NCI-H345 (cell line): ENCODE results near the gene SMIM43.
A peak's percentile ranks its signal among the peaks of the same experiment; 100 is the strongest.
"Not testable (repeated sequence)": the region's sequence is repeated elsewhere in the genome, so short reads cannot be mapped to it uniquely, and the experiment has no call there.

Experiments used
- DNase-seq: peaks from one replicate; lab custom pipeline; 2025; lab: John Stamatoyannopoulos, UW

Gene SMIM43

GRCh38 chr4:121783210-121783609 lies 18.2 kb upstream of the SMIM43 start:
- no peak for DNase-seq

DNA sequence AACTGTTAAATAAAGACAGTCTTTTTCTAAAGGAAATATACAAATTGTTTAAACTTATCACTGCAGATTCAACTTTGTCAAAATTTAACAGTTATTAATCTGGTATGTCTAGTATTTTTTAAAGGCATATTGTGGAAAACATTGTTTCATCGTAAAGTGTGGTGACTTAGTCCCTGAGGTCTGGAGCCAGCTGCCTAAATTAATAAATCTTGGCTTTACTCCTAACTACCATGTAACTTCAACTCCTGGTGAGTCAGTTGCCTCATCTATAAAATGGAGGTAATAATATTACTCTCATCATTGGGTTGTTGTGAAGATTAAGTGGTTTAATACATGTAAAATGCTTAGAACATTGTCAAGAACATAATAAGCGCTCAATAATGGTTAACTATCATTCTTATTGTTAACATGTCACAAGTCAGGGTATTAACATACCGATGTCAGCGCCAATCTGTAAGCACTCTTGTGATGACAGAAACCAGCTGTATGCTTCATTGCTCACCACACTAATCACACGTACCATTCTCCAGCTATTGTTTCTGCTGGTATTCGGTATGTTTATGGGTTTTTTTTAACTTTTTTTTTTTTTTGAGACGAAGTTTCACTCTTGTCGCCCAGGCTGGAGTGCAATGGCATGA lies 14.1 kb upstream of the SMIM43 start:
- DNase-seq, result no peak

DNA sequence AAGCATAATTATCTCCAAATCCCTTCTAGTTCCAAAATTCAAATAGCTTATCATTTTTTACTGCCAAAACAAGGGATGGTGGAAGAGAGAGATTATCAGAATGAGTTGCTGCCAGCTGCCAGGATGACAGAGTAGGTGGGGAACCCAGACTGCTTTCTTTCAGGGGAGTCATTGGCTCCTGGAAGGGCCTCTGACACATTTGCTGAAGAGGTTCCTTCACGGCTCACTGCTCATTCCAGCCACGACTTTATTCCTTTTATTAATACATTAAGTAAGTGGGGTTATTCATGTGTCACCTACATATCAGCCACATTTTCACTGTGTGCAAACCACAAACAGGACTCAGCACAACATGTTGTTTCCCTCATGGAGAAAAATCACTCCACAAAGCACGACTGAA lies 12.7 kb upstream of the SMIM43 start:
- DNase-seq, result no peak

DNA sequence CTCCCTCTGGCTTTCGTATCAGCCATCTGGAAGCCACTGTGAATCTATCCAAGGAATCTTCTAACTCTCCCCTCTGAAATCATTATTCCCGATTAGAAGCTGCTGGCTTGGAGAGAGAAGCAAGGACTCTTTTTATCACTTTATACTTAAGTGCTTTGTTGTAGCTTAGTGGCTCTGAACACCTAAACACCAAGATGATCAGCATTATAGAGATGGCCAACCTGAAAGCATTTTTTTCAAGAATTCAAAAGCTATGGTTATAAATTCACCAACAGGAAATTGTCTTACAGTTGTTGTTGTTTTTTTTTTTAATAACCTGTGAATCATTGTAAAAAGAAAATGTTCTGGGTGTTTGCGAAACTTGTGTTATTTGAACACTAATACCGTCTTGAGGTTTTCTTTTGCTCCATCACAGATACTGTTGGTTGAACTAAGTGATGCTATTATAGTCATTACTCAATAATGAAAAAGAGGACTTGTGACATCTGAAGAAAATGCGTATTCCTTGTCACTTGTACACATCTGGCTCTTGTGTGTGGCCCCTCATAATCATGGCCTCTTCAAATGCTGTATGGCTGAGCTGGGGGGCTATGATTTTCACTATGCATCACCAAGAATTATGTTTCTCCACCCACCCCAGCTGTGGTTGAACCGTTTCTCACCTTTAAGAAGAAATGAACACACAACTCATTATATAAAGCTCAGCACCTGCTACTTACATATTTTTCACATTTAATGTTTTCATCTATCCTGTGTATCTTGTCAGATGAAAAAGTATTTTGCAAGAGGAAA lies 11.8 kb upstream of the SMIM43 start:
- DNase-seq, result no peak

GRCh38 chr4:121773883-121774282 lies 8.9 kb upstream of the SMIM43 start:
- no peak for DNase-seq

DNA sequence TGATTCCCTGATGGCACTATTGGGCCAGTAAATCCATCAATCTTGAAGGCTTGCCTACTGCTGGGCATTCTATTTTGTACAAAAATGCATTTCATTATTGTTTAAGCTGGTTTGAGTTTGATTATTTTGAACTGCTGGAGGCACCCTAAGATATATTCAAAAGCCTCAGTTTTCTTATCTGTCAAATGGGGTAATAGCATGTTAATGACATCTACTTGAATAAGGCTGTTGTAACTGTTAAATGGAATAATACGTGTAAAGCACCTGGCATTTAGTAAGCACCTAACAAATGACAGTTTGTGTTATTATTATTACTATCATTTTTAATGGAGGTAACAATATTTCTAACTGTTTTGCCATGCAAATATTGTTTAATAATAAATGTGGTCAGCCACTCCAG lies 6.9 kb upstream of the SMIM43 start:
- DNase-seq, result no peak

DNA sequence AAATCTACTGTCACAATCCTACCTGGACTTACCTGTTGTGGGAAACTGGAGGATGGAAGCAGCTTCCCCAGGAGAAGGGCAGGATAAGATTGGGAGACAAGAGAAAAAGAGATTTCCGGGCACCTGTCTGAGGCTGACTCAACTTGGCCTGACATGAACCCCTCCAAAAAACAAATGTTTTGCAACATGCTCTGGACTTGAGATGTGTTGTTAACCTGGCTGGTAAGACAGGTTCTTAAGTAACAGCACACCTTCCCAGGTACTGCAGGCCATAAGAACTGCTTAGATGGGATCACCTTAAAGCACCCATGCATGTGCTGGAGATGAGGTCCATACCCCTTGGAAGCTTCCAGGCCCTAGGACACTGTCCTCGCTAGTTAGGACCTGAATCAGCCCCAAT lies 4.4 kb upstream of the SMIM43 start:
- no peak for DNase-seq

DNA sequence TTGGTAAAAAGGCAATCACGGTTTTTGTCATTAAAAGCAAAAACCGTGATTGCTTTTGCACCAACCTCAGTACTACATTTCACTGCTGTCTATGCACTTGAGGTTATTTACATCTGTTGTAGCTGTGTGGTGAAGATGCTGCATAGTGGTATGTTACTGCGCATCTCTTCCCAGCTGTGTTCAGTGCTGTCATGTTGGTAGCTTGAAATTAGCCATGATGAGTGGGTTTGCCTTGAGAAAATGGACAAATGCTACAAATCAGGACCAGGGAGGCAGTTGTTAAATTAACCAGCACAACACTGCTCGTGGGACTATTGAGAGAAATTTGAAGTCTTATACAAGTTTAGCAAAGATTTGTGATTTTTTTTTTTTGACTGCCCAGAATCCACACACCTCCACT lies 2.2 kb upstream of the SMIM43 start:
- DNase-seq, result no peak

DNA sequence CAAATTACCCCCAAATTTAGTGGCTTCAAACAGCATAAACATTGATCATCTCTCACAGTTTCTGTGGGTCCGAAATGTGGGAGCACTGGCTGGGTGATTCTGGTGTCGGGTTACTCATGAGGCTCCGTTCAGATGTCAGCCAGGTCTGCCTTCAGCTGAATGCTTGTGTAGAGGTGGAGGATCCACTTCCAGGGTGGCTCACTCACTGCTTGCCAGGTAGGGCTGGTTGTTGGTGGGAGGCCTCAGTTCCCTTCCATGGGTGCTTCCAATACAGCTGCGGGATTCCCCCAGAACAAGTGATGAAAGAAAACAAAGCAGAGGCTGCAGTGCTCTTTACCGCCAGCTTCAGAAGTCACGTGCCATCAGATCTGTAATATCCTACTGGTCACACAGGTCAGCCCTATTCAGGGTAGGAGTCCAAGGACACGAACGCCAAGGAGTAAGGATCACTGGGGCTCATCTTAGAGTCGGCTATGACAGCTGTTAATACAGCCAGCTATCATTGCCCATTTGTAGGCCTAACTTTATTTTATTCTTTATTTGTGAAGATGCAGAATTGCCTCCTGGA lies 1.1 kb upstream of the SMIM43 start:
- DNase-seq, result no peak

DNA sequence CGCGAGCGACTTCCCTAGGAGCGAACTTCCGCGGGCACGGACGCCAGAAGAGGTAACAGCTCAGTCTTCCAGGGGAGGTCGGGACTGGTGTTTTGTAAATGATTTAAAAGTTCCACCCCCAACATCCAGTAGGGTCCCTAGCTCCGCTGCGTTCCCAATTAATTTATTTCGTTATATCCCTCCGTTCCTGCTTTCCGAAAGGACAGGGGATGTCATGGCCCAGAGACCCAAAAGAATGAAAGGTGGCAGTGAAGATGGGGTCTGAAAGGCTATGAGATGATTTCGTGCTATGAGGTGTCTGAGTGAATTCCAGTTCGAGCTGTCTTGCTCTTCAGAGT lies 373 bp upstream of the SMIM43 start:
- DNase-seq, result no peak

- DNase-seq, result no peak
Observed at GRCh38 chr4:121764303-121764701, 662 bp downstream of the SMIM43 start.

- DNase-seq, result no peak
Observed at GRCh38 chr4:121760205-121760604, 4.8 kb downstream of the SMIM43 start.

DNA sequence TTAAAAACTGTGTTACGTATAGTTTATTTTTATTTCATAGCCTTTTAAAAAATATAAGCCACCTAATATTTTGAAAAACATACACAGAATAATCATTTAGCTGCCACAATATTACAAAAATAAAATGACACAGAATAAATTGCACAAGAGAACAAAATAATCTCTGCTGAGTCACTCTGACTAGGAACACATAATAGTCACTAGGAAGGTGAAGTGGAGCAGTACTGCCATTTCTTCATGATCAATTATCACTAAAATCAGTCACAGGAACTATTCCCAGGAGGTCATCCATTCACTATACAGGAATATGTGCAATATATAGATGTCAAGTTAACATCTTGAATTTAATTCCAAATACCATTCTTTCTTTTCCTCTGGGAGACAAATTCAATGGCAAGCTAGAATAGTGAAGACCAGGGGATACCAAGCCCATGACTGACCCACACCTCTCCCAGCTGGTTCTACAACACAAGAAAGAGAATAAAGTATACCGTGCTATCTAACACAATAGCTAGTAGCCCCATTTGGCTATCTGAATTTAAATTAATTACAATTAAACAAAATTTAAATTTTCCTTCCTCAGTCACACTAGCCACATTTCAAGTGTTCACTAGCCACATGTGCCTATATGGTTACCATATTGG lies 5.9 kb downstream of the SMIM43 start:
- no peak for DNase-seq

GRCh38 chr4:121752142-121752541 lies 12.8 kb downstream of the SMIM43 start:
- DNase-seq, result not testable (repeated sequence)

GRCh38 chr4:121749225-121749624 lies 15.7 kb downstream of the SMIM43 start:
- DNase-seq, result no peak

DNA sequence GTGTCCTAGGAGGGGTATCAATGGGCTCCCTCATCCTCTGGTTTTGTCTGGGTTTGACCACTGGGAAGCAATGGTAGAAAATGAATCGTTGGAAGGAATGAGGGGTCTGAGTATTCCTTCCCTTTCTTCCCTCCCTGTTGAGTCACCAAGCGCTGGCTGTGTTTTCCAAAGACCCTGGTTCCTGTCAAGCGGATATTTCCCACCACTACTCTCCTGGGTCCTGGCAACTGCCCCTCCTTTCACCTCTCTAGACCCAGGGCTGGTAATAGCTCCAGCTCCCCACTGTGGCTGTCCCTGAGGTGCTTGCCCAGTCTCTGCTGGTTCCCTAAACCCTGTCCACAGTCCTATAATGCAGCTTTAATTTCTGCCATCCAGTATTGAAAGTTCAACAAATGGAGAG lies 22.2 kb downstream of the SMIM43 start:
- DNase-seq, result no peak

DNA sequence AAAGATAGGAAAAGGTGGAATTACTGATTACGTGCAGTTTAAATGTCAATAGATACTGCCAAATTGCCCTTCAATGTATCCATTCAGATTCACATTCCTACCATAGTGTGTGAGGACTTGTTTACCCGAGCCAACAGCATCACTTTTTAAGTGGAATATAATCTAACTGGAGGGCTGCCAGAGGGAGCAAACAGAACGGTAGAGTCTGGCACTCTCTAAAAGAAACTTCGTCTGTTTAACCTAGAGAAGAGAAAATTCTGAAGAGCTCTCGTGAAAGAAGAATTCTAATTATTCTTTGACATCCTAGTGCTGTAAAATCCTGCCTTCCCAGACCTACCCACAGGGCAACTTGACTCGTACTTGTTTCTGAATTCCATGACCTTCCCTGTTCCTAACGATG lies 23.2 kb downstream of the SMIM43 start:
- peak; percentile 82 for DNase-seq

DNA sequence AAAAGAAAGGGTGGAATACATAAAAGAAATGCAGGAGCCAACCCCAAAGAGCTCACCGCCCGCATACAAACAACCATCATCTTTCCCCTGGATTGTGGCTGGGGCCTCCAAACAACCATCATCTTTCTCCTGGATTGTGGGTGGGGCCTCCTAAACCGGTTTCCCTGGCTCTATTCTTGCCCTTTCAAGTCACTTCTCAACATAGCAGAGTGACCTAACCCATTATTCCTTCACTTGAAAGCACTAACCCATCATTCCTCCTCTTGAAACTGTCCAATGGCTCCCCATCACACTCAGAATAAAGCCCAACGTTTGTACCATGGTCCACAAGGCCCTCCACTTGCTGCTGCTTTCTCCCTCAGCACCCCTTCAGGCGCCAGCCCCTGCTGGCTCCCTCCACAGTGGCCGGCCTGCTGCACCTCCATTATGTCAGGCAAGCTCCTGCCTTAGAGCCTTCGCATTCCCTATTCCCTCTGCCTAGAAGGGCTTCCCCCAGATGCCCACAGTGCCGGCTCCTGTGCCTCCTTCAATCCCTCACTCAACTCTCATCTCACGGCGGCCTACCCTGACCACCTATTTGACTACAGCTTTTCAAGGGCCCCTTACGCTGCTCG lies 24.1 kb downstream of the SMIM43 start:
- no peak for DNase-seq

- no peak for DNase-seq
Observed at GRCh38 chr4:121739575-121739974, 25.4 kb downstream of the SMIM43 start.

DNA sequence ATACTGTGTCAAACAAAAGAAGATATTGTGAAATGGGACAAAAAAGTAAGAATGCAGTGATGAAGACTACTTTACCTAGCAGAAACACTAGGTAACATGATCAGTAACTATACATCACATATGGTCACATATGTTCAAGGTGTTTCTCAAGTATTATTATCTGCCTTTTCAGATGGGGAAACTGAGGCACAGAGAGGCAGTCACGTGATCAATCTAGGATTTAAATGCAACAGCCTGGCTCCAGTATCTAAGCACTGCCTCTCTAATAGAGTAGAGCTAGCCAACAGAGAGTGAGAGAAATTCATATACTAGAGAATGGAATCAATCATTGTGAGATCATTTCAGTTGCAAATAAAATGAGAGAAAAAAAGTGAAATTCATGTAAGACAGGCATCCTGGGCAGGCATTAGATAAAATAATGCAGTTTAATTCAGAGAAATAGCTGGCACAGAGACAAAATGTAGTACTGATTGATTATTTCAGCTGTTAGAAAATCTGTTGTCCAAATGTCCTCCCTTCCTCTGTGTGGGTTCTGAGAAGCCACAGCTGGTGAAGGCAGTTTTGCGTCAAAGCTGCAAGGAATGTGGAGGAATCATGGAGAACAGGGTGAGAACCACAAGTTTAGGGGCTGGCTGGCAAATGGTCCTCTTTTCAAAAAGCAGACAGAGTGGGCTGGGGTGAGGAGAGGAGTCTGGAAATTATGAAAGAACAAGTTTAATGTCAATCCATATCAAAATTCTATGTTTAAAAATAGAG lies 26.0 kb downstream of the SMIM43 start:
- DNase-seq, result no peak

- DNase-seq, result no peak
Observed at GRCh38 chr4:121737846-121738554, 27.0 kb downstream of the SMIM43 start.
